Stromal cell of bone marrow (primary cell): ENCODE data around the gene CENPQ.
A peak's percentile ranks its signal among the peaks of the same experiment; 100 is the strongest.

Experiments used
- DNase-seq: peaks from one replicate; pipeline ENCODE4 v3.0.0-alpha.2; 2012; ENCODE audit warnings: low read depth

CENPQ gene

DNA sequence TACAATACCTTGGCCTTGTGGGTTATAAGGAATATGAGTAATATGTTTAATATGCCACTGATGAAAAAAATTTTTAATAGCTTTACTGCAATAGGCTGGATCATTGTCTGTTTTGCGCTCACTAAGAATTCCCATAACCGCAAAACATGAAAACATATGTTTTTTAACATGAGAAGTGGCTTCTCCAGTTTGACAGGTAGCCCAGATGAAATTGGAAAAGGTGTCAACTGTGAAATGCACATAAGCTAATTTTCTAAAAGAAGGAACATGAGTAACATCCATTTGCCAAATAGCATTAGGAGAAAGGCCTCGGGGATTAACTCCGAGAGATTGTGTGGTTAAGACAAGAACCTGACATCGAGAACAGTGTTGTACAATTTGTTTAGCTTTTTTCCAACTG is 41.5 kb downstream of the CENPQ start:
- DNase-seq = no peak

DNA sequence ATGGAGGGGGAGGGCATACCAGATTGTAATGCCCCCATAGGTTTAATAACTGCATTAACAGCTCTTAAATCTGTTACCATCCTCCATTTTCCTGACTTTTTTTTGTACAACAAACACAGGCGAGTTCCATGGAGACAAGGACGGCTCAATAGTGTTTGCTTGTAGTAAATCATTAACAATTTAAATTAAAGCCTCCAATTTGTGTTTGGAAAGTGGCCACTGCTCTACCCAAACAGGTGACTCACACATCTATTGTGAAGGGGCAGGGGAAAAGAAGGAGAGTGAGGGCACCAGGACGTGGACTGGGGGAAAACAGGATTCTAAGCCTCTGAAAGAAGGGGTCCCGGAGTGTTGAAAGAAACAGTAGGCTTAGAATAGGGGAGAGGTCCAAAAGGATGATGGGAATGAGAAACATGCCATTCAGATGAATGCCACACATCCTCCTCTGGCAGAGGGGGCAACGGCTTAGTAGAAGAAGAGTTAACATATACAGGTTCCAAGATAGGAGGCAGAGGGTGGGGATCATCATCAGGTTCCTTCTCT is 43.5 kb downstream of the CENPQ start:
- no peak for DNase-seq

DNA sequence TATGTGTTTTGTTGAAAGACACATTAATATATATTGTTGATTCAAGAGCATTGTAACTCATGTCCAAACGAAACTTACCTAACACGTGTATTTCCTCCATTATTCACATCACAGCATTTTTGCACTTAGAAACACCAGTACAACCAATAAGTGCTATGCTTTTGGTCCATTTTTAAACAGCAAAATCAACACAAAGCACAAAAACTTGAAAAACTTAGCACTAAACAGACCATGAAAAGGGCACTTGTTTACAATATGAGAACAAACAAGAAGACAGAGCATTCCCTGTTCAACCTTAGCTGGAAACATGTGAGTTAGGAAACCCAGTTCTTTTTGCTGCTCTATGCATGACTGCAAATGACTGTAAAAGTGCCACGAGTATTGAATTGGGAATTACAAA is 46.2 kb downstream of the CENPQ start:
- no peak for DNase-seq

DNA sequence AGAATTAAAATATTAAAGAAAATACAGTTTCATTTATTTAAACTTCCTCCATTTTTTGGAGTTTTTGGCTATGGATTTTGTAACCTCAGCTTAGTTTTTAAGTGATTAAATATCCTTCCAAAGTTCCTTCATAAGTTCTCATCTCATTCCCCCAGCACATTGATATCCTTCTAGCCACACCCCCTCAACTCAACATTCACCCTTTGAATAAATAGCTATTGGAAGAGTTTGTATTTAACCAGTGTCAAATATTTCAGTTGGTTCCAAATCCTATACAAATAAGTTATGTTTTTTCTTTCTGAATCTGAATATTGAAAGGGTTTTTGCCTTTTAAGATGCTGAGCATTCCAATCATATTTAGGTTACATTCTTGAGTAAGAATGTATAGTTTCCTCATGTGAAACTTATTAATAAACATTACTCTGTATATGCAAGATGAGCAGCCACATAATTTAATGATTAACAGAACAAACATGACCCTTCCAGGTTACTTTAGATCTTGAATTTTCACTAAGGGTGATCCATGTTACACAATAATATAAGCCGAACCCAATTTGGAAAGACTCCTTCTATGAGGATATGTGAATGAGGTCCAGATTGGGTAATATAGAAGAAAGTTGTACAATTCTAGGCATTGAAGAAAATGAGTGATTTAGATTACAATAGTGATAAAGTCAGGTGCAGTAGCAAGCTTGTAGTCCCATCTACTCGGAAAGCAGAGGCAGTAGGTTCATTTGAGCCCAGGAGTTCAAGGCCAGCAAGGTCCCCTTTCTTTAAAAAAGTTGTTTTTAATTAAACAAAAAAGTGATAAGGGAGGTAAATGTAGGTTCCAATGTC is 50.2 kb downstream of the CENPQ start:
- no peak for DNase-seq

DNA sequence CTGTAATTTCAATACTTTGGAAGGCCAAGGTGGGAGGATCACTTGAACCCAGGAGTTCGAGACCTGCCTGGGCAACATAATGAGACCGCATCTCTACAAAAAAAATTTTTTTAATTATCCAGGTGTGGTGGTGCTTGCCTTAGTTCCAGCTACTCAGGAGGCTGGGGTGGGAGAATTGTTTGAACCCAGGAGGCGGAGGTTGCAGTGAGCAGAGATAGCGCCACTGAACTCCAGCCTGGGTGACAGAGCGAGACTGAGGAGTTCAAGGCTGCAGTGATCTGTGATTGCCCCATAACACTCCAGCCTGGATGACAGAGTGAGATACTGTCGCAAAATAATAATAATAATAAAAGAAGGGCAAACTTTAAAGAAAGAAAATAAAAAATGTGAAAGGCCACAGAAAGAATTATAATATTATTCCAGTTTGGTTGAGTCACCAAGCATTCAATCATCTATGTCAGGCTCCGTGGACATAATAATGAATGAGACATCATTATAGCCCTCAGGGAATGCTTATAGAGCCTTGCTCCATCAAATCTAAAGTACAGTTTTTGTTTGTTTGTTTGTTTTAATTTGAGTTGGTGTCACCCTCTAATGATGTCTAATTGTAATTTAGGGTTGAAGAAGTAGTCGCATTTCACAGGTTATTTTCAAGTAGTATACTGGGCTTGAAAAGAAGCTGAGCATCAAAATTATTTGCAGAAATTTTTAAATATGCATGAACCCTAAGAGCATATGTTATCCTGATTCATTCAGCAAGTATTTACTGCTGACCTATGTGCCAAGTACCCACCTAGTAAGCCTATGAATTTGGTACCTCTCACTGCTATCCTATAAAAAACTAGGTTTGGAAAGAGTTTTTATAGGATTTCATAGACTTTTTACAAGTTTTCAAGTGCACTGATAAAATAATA is 51.7 kb downstream of the CENPQ start:
- DNase-seq = no peak

DNA sequence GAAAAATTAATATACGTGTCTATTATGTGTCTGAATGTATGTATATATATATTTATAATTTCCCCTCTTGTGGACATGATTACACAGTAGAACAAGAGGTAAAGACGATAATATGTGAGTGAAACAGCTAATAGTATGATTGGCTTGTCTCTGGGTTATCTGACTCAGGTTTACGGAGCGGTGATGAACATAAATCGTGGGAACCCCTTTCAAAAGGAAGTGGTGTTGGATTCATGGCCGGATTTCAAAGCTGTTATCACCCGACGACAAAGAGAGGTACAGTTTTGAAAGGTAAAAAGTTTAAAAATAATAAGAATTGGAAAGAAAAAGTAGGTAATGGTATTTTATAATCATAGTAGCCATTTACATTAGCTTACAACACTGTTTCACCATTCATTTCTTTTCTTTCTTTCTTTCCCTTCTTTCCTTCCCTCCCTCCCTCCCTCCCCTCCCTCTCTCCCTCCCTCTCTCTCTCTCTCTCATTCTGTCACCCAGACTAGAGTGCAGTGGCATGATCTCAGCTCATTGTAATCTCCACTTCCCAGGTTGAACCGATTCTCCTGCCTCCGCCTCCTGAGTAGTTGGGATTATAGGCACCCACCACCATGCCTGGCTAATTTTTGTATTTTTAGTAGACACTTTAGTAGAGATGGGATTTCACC is 52.4 kb downstream of the CENPQ start:
- DNase-seq = no peak

DNA sequence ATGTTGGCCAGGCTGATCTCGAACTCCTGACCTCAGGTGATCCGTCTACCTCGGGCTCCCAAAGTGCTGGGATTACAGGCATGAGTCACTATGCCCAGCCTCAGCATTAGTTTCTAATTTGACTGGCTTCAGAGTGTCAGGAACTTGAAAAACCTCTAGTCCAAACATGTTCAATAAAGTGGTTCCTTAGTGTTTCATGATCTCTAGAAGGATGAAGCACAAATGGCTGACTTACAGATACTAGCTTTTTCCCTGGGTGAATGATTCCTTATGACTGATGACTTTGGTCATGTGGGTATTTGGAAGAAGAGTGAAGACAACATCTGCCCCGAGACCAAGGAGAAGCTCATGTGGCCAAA is 53.0 kb downstream of the CENPQ start:
- DNase-seq = no peak

DNA sequence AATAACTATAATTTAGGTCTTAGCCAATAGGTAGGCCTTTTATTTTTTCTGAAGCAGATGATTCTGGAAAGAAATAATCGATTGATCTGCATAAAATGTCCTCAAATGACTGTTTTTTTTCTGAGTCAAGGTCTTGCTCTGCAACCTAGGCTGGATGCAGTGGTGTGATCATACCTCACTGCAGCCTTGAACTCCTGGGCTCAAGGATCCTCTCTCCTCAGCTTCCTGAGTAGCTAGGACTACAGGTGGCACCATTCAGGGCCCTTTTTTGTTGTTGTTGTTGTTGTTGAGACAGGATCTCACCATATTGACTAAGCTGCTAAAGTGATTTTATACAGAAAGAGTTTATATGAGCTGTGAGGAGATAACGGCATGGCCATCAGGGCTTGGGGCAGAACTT is 54.7 kb downstream of the CENPQ start:
- no peak for DNase-seq

DNA sequence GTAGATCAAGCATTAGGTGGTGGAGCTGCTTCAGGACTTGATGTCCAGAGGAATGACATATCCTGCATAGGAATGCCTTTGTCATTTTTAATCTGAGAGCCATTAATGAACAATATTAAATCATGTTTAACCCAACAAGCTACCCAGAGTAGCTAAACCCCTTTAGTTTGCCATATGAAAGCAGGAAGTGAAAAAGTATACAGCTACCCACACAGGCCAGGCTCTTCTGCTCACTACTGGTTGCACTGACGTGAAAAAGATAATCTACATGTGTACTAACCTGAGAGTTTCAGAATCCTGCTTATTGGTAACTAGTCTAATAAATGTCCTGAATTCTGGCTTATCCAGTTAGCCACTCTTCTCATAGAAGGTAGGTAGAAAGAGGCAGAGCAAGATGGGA is 56.5 kb downstream of the CENPQ start:
- no peak for DNase-seq

DNA sequence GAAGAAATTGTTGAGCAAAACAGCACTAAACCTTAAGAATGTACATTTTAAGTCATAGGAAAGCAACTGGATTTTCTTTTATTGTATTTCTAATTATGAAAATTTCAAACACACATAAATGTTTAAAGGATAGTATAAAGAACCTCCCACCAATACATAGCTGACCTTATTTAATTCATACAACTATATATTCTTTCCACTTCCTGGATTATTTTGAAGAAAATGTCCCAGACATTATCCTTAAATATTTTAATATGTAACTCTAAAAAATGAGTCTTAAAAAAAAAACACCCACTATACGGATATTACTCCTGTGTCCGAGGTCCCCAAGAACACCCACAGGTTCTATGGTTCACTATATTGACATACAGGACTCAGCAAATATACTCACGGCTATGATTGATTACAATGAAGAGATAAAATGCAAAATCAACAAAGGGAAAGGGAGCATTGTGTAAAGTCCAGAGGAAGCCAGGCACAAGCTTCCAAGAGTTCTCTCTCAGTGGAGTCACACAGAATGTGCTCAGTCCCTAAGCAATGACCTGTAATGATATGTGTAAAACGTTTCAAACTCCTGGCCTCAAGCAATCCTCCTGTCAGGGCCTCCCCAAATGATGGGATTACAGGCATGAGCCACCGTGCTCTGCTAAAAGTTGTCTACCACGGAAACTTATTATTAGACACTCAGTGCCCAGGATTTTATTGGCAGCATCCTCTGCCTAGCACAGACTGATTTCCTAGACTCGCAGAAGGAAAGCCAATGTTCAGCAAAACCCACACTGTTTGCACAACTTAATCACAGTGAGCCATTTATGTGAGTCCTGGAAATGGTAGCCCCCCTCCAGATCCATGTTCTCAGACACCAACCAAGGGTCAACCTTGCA is 59.8 kb downstream of the CENPQ start:
- no peak for DNase-seq

DNA sequence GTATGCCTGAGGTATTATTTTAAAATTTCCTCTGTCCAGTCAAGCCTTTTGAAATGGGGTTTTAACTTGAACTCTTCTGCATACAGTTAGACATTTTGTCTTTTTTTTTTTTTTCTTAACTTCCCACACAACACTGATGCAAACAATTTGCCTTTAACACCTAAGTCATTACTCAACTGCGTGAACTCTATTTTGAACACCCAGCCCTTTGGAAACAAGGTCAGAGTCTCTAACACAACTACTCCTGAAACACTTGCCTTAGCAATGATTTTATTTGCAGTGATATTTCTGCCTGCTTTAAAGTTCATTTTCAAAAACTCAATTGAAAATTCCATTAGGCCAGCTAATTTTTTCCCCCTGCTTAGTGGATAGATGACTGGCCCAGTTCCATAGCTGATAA is 60.7 kb downstream of the CENPQ start:
- DNase-seq = no peak

DNA sequence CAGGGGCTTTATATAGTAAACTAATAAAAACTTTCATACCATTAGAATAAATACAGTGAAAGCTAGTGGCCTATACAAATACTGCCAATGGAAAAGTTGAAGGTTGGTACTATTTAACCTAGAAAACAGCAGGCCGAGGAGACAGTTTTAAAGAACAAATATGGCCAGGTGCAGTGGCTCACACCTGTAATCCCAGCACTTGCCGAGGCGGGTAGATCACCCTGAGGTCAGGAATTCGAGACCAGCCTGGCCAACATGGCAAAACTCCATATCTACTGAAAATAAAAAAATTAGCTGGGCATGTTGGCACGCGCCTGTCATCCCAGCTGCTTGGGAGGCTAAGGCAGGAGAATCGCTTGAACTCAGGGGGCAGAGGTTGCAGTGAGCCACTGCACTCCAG is 61.4 kb downstream of the CENPQ start:
- DNase-seq = no peak

DNA sequence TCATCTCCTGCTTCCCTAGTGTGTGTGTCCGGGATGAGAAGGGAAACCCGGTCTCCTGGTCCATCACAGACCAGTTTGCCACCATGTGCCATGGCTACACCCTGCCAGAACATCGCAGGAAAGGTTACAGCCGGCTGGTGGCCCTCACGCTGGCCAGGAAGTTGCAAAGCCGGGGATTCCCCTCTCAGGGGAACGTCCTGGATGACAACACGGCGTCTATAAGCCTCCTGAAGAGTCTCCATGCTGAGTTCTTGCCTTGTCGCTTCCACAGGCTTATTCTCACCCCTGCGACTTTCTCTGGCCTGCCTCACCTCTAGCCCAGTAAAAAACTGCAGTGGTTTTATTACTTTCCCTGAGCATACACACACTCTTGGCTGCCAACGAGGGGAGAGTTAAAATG is 63.4 kb downstream of the CENPQ start:
- DNase-seq = no peak

DNA sequence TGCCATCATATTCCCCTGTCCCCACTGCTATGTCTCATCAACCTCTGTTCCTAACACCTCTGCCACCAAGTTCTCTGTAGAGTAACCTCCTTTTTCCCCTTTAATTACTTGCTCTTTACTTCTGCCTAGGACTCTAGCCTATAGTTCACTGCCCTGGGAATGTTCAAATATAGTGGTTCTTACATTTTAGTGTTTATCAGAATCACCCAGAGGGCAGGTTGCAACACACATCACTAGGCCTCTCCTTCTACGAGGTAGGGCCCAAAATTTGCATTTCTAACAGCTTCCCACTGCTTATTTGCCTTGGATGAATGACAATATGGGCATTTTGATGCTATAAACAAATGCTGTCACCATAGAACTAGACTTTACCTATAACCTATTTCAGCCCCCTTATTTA is 64.2 kb downstream of the CENPQ start:
- no peak for DNase-seq

DNA sequence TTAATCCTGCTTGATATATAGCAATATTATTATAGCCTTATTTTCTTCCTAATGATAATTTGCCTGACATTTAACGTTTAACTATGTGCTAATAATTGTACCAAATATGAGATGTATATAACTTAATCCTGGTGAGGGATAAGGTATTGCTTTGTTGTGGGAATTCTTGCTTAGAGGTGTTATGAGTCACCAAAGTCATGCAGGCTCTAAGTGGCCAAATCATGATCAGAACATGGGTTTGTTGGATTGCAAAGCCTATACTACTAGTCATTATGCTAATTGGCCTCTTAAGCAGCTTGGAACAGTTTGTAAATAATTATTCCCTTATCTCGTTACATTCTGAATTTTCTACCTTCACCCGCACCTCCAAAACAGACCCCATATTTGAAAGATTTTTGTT is 65.4 kb downstream of the CENPQ start:
- no peak for DNase-seq

DNA sequence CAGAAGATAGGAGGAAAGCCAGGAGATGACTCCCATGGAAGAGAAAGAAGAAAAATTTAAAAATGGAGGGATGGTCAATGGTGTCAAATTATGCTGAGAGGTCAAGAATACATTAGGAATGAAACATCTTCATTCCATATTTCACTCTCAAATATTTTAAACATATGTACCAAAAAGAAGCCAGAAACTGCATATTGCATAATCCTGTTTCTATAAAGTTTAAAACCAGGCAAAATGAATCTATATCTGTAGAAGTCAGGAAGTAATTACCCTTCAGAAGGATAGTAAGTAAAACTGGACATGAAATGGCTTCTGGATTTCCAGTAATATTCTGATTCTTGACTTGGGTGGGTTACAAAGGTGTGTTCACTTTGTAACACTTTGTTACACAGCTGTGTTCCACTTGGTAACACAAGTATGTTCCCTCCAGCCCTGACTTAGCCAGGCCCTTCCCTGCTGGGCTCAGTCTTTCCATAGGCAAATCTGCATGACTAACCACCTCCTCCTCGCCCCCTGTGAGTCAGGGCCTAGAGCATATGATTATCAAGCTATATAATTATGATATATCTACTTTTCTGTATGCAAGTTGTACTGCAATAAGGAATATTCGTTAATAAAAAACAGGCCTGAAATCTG is 67.1 kb downstream of the CENPQ start:
- no peak for DNase-seq

DNA sequence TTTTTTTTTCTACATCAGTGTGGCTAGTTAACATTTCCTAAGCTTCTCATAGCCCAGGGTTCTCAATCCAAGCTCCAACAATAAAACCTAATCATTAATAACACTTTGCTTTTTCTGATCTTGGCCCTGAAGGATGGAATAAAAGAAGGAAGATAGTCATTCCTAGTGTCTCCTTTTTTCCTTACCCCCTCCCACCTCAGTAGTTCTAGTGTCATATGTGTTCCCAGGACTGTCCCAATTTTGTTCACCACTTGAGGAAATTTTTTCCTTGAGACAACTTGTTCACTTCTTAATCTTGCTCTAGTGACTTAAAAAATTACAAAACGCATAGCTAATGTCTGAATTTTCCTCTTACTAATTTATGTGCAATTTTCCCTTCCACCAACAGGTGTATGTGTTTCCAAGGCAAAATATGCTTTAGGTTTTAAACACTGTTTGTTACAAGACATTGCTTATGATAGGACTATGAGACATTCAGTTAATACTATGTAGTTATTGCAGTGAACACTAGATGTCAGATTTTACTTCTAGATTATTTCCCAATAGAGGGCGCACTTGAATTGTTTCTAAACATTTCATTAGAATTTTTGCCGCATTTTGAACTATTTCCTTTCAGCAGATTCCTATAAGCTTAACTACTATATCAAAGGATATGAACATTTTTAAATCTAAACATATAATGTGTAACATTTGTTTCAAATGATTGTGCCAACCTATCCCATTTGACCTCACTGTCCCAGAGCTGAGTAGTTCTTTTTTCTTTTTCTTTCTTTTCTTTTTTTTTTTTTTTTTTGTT is 68.8 kb downstream of the CENPQ start:
- DNase-seq = peak; percentile 33

DNA sequence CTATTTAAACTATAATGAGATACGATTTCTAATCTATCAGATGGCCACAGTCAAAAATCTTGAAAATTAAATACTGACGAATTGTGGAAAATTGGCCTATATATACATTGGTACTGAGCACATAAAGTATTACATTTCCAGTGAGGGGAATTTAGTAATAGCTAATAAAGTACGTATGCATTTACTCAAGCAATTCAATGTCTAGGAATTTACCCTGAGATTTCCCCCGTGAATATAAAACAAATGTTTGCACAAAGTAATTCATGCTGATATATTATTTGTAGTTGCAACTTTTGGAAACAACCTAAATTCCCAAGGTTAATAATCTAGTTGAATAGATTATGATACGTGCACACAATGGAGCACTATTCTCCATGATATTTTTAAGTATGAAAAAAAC is 72.6 kb downstream of the CENPQ start:
- no peak for DNase-seq

DNA sequence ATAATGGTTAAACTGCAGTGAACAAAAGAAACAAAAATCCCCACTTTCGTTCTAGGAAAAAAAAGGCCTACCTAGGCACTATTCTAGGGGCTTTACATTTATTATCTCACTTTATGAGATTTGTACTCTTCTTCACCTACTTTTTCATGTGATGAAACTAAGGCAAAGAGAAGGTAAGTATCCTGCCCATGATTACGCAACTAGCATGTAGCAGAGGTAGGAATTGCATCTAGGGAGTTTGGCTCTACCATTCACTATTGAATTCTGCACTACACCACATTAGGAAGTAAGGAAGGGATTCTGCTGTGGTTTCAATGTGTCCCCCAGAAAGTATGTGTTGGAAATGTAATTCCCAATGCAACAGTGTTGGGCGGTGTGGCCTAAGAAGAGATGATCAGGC is 75.9 kb downstream of the CENPQ start:
- no peak for DNase-seq

DNA sequence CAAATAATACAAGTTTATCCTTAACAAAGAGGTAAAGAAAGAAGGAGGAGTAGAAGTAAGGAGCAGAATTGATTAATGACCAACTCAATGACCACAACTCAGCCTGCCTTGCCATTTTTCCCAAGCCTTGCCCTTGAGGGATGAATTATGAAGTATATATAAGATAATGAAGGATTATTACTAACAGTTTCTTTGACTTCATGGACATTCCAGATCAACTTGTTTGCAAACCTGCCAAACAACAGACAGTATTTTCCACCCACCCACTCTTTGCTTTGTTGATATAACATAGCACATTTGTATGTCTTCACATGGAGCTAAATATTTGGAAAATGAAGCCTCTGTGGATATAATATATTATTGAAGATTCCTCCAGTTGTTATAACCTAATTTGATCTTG is 77.4 kb downstream of the CENPQ start:
- DNase-seq = no peak
